Stimulated activated CD4-positive, alpha-beta T cell treated with anti-CD3 and anti-CD28 coated beads, Interleukin-15, amount 100 ng/mL, for 48 hours (primary cell): Measurements from ENCODE around the gene INPP5D.
A peak's percentile ranks its signal among the peaks of the same experiment; 100 is the strongest.
"Not testable (repeated sequence)": the region's sequence is repeated elsewhere in the genome, so short reads cannot be mapped to it uniquely, and the experiment has no call there.

ENCODE experiments used
- DNase-seq, 2 donors: peaks; one replicate each; pipeline ENCODE4 v3.0.0-alpha.2; 2020; ENCODE audit warnings: low read depth in 2 of 2

Gene INPP5D

GRCh38 chr2:233059797-233060500 lies at the start of gene INPP5D:
Gene INPP5D, plus strand, starts transcription at chr2:233060342. Its CDS starts 137 bp downstream, at chr2:233060479.
- peak in 1 of 2 donors; percentile 49 for DNase-seq

GRCh38 chr2:233010569-233011267 lies 49.4 kb upstream of the INPP5D start:
- no peak for DNase-seq

GRCh38 chr2:233011268-233011650 lies 48.9 kb upstream of the INPP5D start:
- DNase-seq, result no peak

GRCh38 chr2:233011702-233012131 lies 48.4 kb upstream of the INPP5D start:
- no peak for DNase-seq

- DNase-seq, result no peak
Measured at GRCh38 chr2:233012301-233012971, 47.7 kb upstream of the INPP5D start.

GRCh38 chr2:233013027-233013461 lies 47.1 kb upstream of the INPP5D start, which contains the start of gene NGEF:
Gene NGEF, minus strand, starts transcription at chr2:233013256. Its CDS starts 38,366 bp downstream, at chr2:232974890.
- no peak for DNase-seq

GRCh38 chr2:233013650-233014049 lies 46.5 kb upstream of the INPP5D start:
- no peak for DNase-seq

- no peak for DNase-seq
Measured at GRCh38 chr2:233015019-233015645, 45.0 kb upstream of the INPP5D start.

GRCh38 chr2:233017947-233018346 lies 42.2 kb upstream of the INPP5D start:
- no peak for DNase-seq

- not testable (repeated sequence) for DNase-seq
Measured at GRCh38 chr2:233019610-233020009, 40.5 kb upstream of the INPP5D start.

- DNase-seq, result no peak
Measured at GRCh38 chr2:233020454-233020853, 39.7 kb upstream of the INPP5D start.

GRCh38 chr2:233021771-233022170 lies 38.4 kb upstream of the INPP5D start:
- no peak for DNase-seq

- DNase-seq, result no peak
Measured at GRCh38 chr2:233022561-233022960, 37.6 kb upstream of the INPP5D start.

- DNase-seq, result no peak
Measured at GRCh38 chr2:233023007-233023760, 37.0 kb upstream of the INPP5D start.

- DNase-seq, result no peak
Measured at GRCh38 chr2:233023761-233024410, 36.3 kb upstream of the INPP5D start.

GRCh38 chr2:233025706-233026105 lies 34.4 kb upstream of the INPP5D start:
- no peak for DNase-seq

GRCh38 chr2:233026198-233026813 lies 33.8 kb upstream of the INPP5D start:
- DNase-seq, result no peak

GRCh38 chr2:233029321-233029720 lies 30.8 kb upstream of the INPP5D start:
- DNase-seq, result no peak

- DNase-seq, result no peak
Measured at GRCh38 chr2:233031556-233032500, 28.3 kb upstream of the INPP5D start.
